DND-41 (cell line): ENCODE results near the gene CTIF.

Source experiments
- ATAC-seq: fragments of 200-7000 bp; cut with Tn5 transposase; 3 replicates; pipeline ENCODE4 v1.9.1; 2021; ENCODE audit warnings: low read depth; ENCODE audit not compliant: insufficient read depth
- DNase-seq: peaks from one replicate; pipeline ENCODE4 v3.0.0-alpha.2; 2020
- H2AFZ ChIP-seq: 2 replicates; pipeline ENCODE4 v1.6.0; 2012; ENCODE audit warnings: low read depth, low read length
- H3K27ac ChIP-seq: 2 replicates; pipeline ENCODE4 v1.5.1; 2012; ENCODE audit warnings: low read length, inconsistent platforms
- H3K27me3 ChIP-seq: fragments of 200-600 bp; sonication (generic); 2 replicates; pipeline ENCODE4 v1.6.0; 2012; ENCODE audit warnings: low read length, mild to moderate bottlenecking, inconsistent platforms; ENCODE audit not compliant: insufficient read depth, poor library complexity
- H3K36me3 ChIP-seq: 2 replicates; pipeline ENCODE4 v1.5.1; 2012; ENCODE audit warnings: low read length, inconsistent platforms; ENCODE audit not compliant: insufficient read depth
- H3K4me1 ChIP-seq: 2 replicates; pipeline ENCODE4 v1.5.1; 2012; ENCODE audit warnings: mild to moderate bottlenecking, low read length; ENCODE audit not compliant: insufficient read depth
- H3K4me2 ChIP-seq: 2 replicates; pipeline ENCODE4 v1.6.0; 2012; ENCODE audit warnings: mild to moderate bottlenecking, moderate library complexity, low read length, inconsistent platforms; ENCODE audit not compliant: insufficient read depth
- H3K4me3 ChIP-seq, 2 experiments: fragments of 200-600 bp in 1 of 2; shearing (Covaris generic) in 1 of 2; 2 replicates each; pipeline ENCODE4 v1.5.1; 2012 to 2016; ENCODE audit warnings: inconsistent platforms in 2 of 2, low read length in 2 of 2, mild to moderate bottlenecking in 2 of 2, low read depth in 1 of 2, moderate library complexity in 1 of 2
- H3K79me2 ChIP-seq: 2 replicates; pipeline ENCODE4 v1.6.0; 2012; ENCODE audit warnings: low read length, inconsistent platforms; ENCODE audit not compliant: insufficient read depth
- H3K9ac ChIP-seq: 2 replicates; pipeline ENCODE4 v1.6.0; 2012; ENCODE audit warnings: low read depth, mild to moderate bottlenecking, inconsistent platforms, low read length, moderate library complexity
- H3K9me3 ChIP-seq: 2 replicates; pipeline ENCODE4 v1.5.1; 2012; ENCODE audit warnings: low read length, moderate library complexity, mild to moderate bottlenecking, inconsistent platforms; ENCODE audit not compliant: insufficient read depth, severe bottlenecking
- H4K20me1 ChIP-seq: 2 replicates; pipeline ENCODE4 v1.6.0; 2012; ENCODE audit warnings: low read length; ENCODE audit not compliant: insufficient read depth
- EZH2 ChIP-seq: IDR thresholded peaks from 3 replicates; pipeline ENCODE4 v1.6.1; 2012; ENCODE audit warnings: borderline replicate concordance, low read depth, mild to moderate bottlenecking, moderate library complexity, low read length, inconsistent platforms; ENCODE audit not compliant: severe bottlenecking
- TF ChIP-seq, protein P1 (sequence below): IDR thresholded peaks from 2 replicates; pipeline ENCODE4 v1.5.1; 2012; ENCODE audit warnings: borderline replicate concordance, low read length, moderate library complexity, mild to moderate bottlenecking; ENCODE audit not compliant: poor library complexity, severe bottlenecking; ENCODE audit errors: extremely low read depth

CTIF gene

GRCh38 chr18:48623468-48624235 is 84.8 kb downstream of the CTIF start:
- Histone ChIP-seq H3K4me2 (no peak overlapping the region), H2AFZ (no peak overlapping the region), H3K79me2 (no peaks in the 10 kb centered on the region), H3K4me3 (no peak overlapping the region), H3K27me3 (no peaks in the 10 kb centered on the region), H3K9me3 (no peaks in the 10 kb centered on the region), H4K20me1 (peaks cover 2% of the 10 kb centered on the region; the same call in 1 of the 2 replicates), H3K27ac (no peak overlapping the region), H3K9ac (no peak overlapping the region), H3K36me3 (no peaks in the 10 kb centered on the region), H3K4me1 (no peaks in the 10 kb centered on the region)
- ATAC-seq, result no peak
- DNase-seq, result no peak
- TF ChIP-seq EZH2, result no peak
- TF ChIP-seq, protein P1, sequence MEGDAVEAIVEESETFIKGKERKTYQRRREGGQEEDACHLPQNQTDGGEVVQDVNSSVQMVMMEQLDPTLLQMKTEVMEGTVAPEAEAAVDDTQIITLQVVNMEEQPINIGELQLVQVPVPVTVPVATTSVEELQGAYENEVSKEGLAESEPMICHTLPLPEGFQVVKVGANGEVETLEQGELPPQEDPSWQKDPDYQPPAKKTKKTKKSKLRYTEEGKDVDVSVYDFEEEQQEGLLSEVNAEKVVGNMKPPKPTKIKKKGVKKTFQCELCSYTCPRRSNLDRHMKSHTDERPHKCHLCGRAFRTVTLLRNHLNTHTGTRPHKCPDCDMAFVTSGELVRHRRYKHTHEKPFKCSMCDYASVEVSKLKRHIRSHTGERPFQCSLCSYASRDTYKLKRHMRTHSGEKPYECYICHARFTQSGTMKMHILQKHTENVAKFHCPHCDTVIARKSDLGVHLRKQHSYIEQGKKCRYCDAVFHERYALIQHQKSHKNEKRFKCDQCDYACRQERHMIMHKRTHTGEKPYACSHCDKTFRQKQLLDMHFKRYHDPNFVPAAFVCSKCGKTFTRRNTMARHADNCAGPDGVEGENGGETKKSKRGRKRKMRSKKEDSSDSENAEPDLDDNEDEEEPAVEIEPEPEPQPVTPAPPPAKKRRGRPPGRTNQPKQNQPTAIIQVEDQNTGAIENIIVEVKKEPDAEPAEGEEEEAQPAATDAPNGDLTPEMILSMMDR, result no peak

GRCh38 chr18:48624856-48625255 is 86.0 kb downstream of the CTIF start:
- no peak overlapping the region for H3K27ac ChIP-seq
- no peak overlapping the region for H3K4me3 ChIP-seq
- no peaks in the 10 kb centered on the region for H3K9me3 ChIP-seq
- no peak for TF ChIP-seq EZH2
- TF ChIP-seq, protein P1, result no peak
- no peak overlapping the region for H3K4me2 ChIP-seq
- no peaks in the 10 kb centered on the region for H3K36me3 ChIP-seq
- H3K9ac ChIP-seq, result no peak overlapping the region
- no peaks in the 10 kb centered on the region for H3K4me1 ChIP-seq
- ATAC-seq (no peak), DNase-seq (no peak)
- H4K20me1 ChIP-seq, result no peaks in the 10 kb centered on the region
- H3K79me2 ChIP-seq, result no peaks in the 10 kb centered on the region
- no peak overlapping the region for H2AFZ ChIP-seq
- H3K27me3 ChIP-seq, result no peaks in the 10 kb centered on the region

GRCh38 chr18:48627216-48627615 is 88.4 kb downstream of the CTIF start:
- H3K4me1 ChIP-seq, result no peaks in the 10 kb centered on the region
- TF ChIP-seq, protein P1, result no peak
- no peak for DNase-seq
- H3K27me3 ChIP-seq, result no peaks in the 10 kb centered on the region
- no peaks in the 10 kb centered on the region for H3K79me2 ChIP-seq
- no peak overlapping the region for H2AFZ ChIP-seq
- H3K4me2 ChIP-seq, result no peak overlapping the region
- H4K20me1 ChIP-seq, result no peaks in the 10 kb centered on the region
- no peak overlapping the region for H3K9ac ChIP-seq
- no peak overlapping the region for H3K4me3 ChIP-seq
- H3K36me3 ChIP-seq, result no peaks in the 10 kb centered on the region
- H3K27ac ChIP-seq, result no peak overlapping the region
- ATAC-seq, result no peak
- H3K9me3 ChIP-seq, result no peaks in the 10 kb centered on the region
